Measurements from ENCODE around the gene ANO10. TPM values are rescaled to one million over a fixed set of nuclear protein-coding genes. Genes with fewer than 3 reads are reported as not detected.

The ANO10 gene
- total RNA-seq, 1 experiment from 2014 or later = 26.8 TPM

GRCh38 chr3:43390255-43390588 is 231.6 kb downstream of the ANO10 start:
- Mint-ChIP-seq H3K9me3 (ENCODE audit: low read depth, unreplicated experiment) (no peaks in the 10 kb centered on the region), H3K27me3 (ENCODE audit: unreplicated experiment) (no peaks in the 10 kb centered on the region), H3K36me3 (ENCODE audit: insufficient read depth, unreplicated experiment) (no peaks in the 10 kb centered on the region), H3K27ac (ENCODE audit: unreplicated experiment) (no peak overlapping the region), H3K4me1 (ENCODE audit: low read depth, unreplicated experiment) (no peaks in the 10 kb centered on the region), H3K4me3 (ENCODE audit: low read depth, unreplicated experiment) (no peak overlapping the region)
- TF ChIP-seq, protein P1, sequence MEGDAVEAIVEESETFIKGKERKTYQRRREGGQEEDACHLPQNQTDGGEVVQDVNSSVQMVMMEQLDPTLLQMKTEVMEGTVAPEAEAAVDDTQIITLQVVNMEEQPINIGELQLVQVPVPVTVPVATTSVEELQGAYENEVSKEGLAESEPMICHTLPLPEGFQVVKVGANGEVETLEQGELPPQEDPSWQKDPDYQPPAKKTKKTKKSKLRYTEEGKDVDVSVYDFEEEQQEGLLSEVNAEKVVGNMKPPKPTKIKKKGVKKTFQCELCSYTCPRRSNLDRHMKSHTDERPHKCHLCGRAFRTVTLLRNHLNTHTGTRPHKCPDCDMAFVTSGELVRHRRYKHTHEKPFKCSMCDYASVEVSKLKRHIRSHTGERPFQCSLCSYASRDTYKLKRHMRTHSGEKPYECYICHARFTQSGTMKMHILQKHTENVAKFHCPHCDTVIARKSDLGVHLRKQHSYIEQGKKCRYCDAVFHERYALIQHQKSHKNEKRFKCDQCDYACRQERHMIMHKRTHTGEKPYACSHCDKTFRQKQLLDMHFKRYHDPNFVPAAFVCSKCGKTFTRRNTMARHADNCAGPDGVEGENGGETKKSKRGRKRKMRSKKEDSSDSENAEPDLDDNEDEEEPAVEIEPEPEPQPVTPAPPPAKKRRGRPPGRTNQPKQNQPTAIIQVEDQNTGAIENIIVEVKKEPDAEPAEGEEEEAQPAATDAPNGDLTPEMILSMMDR (IDR thresholded peaks at IDR 0.05; ENCODE audit: unreplicated experiment) = no peak
- intact Hi-C loops (cut with micrococcal nuclease; ENCODE audit: unreplicated experiment) = no loop called here
- CTCF ChIA-PET = no interaction called here
- BruUV-seq (replicated peaks) = no TSS peak
- no peak for DNase-seq

DNA sequence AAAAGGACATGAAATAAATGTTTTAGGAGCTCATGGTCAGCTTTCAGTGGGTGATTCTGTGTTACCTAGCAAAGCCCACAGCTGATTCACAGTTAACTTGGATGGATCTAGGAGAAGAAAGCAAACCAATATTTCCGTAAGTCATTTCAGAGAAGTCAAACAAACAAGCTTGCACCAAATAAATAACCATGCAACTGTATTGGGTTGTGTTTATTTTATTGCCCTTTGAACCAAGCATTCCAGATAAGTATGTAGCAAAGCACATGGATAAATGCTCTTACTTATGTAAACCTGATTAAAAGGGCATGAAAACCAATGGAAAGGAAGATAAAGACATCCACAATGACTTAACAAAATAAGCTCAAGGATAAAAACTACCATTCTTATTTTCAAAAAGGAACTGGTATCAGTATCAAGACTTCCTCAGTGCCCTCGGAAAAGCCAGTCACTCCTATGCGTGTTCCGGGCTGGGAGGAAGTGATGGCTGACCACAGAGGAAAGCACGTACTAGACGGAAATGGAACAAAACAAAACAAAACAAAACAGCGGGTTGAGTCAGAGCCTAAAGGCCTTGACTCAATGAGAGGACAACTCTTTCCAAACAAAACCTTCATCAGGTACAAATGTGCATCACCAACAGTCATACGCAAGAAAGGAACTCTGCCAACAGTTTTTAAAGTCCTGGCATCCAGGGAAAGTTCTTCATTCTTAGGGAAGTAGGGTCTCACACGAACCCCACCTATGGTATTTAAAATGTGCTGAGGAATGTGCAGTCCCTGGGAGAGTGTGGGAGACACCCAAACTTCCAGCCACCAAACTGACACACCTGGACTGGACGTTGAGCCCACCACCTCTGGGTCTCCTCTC is 232.2 kb downstream of the ANO10 start:
- Mint-ChIP-seq H3K9me3 (ENCODE audit: low read depth, unreplicated experiment) (no peaks in the 10 kb centered on the region), H3K27ac (ENCODE audit: unreplicated experiment) (no peak overlapping the region), H3K36me3 (ENCODE audit: insufficient read depth, unreplicated experiment) (no peaks in the 10 kb centered on the region), H3K4me1 (ENCODE audit: low read depth, unreplicated experiment) (no peaks in the 10 kb centered on the region), H3K27me3 (ENCODE audit: unreplicated experiment) (no peaks in the 10 kb centered on the region), H3K4me3 (ENCODE audit: low read depth, unreplicated experiment) (no peak overlapping the region)
- CTCF ChIA-PET = interaction anchor here (1.3 kb wide), 1 partner anchor 12 kb away, joined by 4 read pairs; no protein-coding TSS in a partner anchor
- intact Hi-C loops (cut with micrococcal nuclease; ENCODE audit: unreplicated experiment) = no loop called here
- DNase-seq = no peak
- TF ChIP-seq, protein P1 (IDR thresholded peaks at IDR 0.05; ENCODE audit: unreplicated experiment) = no peak
- BruUV-seq (replicated peaks) = no TSS peak

GRCh38 chr3:43388915-43389314 is 232.9 kb downstream of the ANO10 start:
- no peaks in the 10 kb centered on the region for H3K27me3 Mint-ChIP-seq (ENCODE audit: unreplicated experiment)
- intact Hi-C loops (cut with micrococcal nuclease; ENCODE audit: unreplicated experiment) = no loop called here
- no peaks in the 10 kb centered on the region for H3K36me3 Mint-ChIP-seq (ENCODE audit: insufficient read depth, unreplicated experiment)
- no peak overlapping the region for H3K27ac Mint-ChIP-seq (ENCODE audit: unreplicated experiment)
- H3K4me3 Mint-ChIP-seq (ENCODE audit: low read depth, unreplicated experiment) = no peak overlapping the region
- DNase-seq = no peak
- no peaks in the 10 kb centered on the region for H3K9me3 Mint-ChIP-seq (ENCODE audit: low read depth, unreplicated experiment)
- H3K4me1 Mint-ChIP-seq (ENCODE audit: low read depth, unreplicated experiment) = no peaks in the 10 kb centered on the region
- BruUV-seq (replicated peaks) = no TSS peak
- TF ChIP-seq, protein P1 (IDR thresholded peaks at IDR 0.05; ENCODE audit: unreplicated experiment) = no peak
- CTCF ChIA-PET = interaction anchor here (1.3 kb wide), 1 partner anchor 11 kb away, joined by 4 read pairs; no protein-coding TSS in a partner anchor

GRCh38 chr3:43388175-43388574 is 233.6 kb downstream of the ANO10 start:
- no TSS peak for BruUV-seq (replicated peaks)
- Mint-ChIP-seq H3K27ac (ENCODE audit: unreplicated experiment) (no peak overlapping the region), H3K36me3 (ENCODE audit: insufficient read depth, unreplicated experiment) (no peaks in the 10 kb centered on the region), H3K4me1 (ENCODE audit: low read depth, unreplicated experiment) (no peaks in the 10 kb centered on the region), H3K27me3 (ENCODE audit: unreplicated experiment) (no peaks in the 10 kb centered on the region), H3K9me3 (ENCODE audit: low read depth, unreplicated experiment) (no peaks in the 10 kb centered on the region), H3K4me3 (ENCODE audit: low read depth, unreplicated experiment) (no peak overlapping the region)
- TF ChIP-seq, protein P1 (IDR thresholded peaks at IDR 0.05; ENCODE audit: unreplicated experiment) = no peak
- no peak for DNase-seq
- intact Hi-C loops (cut with micrococcal nuclease; ENCODE audit: unreplicated experiment) = no loop called here
- CTCF ChIA-PET = no interaction called here
